MM.1S (cell line): ENCODE measurements around the gene OLIG2.

Experiments
- EZH2phosphoT487 ChIP-seq: fragments of 300-600 bp; sonication (generic); IDR thresholded peaks from 2 replicates; pipeline ENCODE4 v1.6.1; 2018; ENCODE audit warnings: antibody characterized with exemption, low read length
- TF ChIP-seq, protein P1 (sequence below): fragments of 300-600 bp; sonication (generic); IDR thresholded peaks from 2 replicates; pipeline ENCODE4 v1.5.1; 2016; ENCODE audit warnings: antibody characterized with exemption, low read length, mixed read lengths

DNA sequence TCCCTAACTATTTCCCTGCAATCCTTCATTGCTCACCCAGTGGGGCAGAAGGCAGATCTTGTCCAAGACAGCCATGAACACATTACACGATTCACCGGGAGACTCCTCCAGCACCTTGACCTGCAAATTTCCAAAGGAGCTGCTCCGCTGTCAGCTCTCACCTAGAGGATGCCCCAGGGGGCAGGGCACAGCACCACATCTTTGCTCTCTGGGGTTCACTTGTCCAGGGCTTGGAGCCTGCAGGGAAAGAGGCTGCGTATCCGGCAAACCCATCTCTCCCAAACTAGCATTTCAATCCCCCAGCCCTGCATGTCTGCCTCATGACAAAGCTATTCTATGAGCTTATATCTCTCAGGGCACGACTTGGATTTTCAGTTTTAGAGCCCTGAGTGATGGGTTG is 35.1 kb upstream of the OLIG2 start:
- TF ChIP-seq, protein P1, sequence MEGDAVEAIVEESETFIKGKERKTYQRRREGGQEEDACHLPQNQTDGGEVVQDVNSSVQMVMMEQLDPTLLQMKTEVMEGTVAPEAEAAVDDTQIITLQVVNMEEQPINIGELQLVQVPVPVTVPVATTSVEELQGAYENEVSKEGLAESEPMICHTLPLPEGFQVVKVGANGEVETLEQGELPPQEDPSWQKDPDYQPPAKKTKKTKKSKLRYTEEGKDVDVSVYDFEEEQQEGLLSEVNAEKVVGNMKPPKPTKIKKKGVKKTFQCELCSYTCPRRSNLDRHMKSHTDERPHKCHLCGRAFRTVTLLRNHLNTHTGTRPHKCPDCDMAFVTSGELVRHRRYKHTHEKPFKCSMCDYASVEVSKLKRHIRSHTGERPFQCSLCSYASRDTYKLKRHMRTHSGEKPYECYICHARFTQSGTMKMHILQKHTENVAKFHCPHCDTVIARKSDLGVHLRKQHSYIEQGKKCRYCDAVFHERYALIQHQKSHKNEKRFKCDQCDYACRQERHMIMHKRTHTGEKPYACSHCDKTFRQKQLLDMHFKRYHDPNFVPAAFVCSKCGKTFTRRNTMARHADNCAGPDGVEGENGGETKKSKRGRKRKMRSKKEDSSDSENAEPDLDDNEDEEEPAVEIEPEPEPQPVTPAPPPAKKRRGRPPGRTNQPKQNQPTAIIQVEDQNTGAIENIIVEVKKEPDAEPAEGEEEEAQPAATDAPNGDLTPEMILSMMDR = no peak
- no peak for TF ChIP-seq EZH2phosphoT487
